DND-41 (cell line): Measurements from ENCODE around the gene BRD1.

ENCODE experiments used
- EZH2 ChIP-seq: IDR thresholded peaks from 3 replicates; pipeline ENCODE4 v1.6.1; 2012; ENCODE audit warnings: borderline replicate concordance, low read depth, mild to moderate bottlenecking, moderate library complexity, low read length, inconsistent platforms; ENCODE audit not compliant: severe bottlenecking
- TF ChIP-seq, protein P1 (sequence below): IDR thresholded peaks from 2 replicates; pipeline ENCODE4 v1.5.1; 2012; ENCODE audit warnings: borderline replicate concordance, low read length, moderate library complexity, mild to moderate bottlenecking; ENCODE audit not compliant: poor library complexity, severe bottlenecking; ENCODE audit errors: extremely low read depth

DNA sequence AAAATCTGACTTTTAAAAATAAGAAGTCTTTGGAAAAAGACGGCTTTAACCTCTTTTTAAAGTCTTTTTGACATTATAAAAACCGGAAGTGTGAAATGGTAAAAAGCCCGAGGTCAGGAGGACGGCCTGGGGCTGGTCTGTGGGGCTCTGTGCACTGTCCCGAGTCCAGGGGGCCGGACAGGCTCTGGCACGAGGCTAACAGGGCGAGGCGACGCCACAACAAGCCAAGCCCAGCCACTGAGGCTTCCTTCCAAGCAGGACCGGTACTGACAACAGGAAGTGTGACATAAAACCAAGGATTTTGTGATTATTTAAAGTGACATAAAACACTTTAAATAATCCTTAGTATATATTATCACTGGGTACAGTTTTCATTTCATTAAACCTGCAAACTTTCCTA is 39.2 kb downstream of the BRD1 start:
- TF ChIP-seq, protein P1, sequence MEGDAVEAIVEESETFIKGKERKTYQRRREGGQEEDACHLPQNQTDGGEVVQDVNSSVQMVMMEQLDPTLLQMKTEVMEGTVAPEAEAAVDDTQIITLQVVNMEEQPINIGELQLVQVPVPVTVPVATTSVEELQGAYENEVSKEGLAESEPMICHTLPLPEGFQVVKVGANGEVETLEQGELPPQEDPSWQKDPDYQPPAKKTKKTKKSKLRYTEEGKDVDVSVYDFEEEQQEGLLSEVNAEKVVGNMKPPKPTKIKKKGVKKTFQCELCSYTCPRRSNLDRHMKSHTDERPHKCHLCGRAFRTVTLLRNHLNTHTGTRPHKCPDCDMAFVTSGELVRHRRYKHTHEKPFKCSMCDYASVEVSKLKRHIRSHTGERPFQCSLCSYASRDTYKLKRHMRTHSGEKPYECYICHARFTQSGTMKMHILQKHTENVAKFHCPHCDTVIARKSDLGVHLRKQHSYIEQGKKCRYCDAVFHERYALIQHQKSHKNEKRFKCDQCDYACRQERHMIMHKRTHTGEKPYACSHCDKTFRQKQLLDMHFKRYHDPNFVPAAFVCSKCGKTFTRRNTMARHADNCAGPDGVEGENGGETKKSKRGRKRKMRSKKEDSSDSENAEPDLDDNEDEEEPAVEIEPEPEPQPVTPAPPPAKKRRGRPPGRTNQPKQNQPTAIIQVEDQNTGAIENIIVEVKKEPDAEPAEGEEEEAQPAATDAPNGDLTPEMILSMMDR: no peak
- no peak for TF ChIP-seq EZH2
